ENCODE measurements around the gene OSGEP. TPM values are rescaled to one million over a fixed set of nuclear protein-coding genes. Genes with fewer than 3 reads are reported as not detected.

The OSGEP gene
- total RNA-seq, 1 donor from 2014 or later: 24.6 TPM

- DNase-seq (ENCODE audit: low read depth): no peak
- no peak overlapping the region for H3K4me3 ChIP-seq (ENCODE audit: low read depth, low read length)
- TF ChIP-seq CTCF (conservative IDR thresholded peaks at IDR 0.05; ENCODE audit: low read depth, low read length): no peak
These were observed 32.2 kb upstream of the OSGEP start for GRCh38 chr14:20486684-20487395.

- H3K4me3 ChIP-seq (ENCODE audit: low read depth, low read length): no peak overlapping the region
- DNase-seq (ENCODE audit: low read depth): no peak
- no peak for TF ChIP-seq CTCF (conservative IDR thresholded peaks at IDR 0.05; ENCODE audit: low read depth, low read length)
These were observed 31.3 kb upstream of the OSGEP start for GRCh38 chr14:20485900-20486299.

- no peak for DNase-seq (ENCODE audit: low read depth)
- H3K4me3 ChIP-seq (ENCODE audit: low read depth, low read length): no peak overlapping the region
- no peak for TF ChIP-seq CTCF (conservative IDR thresholded peaks at IDR 0.05; ENCODE audit: low read depth, low read length)
These were observed 27.8 kb upstream of the OSGEP start for GRCh38 chr14:20482382-20482781.

- no peak for TF ChIP-seq CTCF (conservative IDR thresholded peaks at IDR 0.05; ENCODE audit: low read depth, low read length)
- no peak for DNase-seq (ENCODE audit: low read depth)
- H3K4me3 ChIP-seq (ENCODE audit: low read depth, low read length): no peak overlapping the region
These were observed 24.3 kb upstream of the OSGEP start for GRCh38 chr14:20478894-20479293.

GRCh38 chr14:20477211-20477876, 22.7 kb upstream of the OSGEP start:
- no peak for DNase-seq (ENCODE audit: low read depth)
- no peak overlapping the region for H3K4me3 ChIP-seq (ENCODE audit: low read depth, low read length)
- no peak for TF ChIP-seq CTCF (conservative IDR thresholded peaks at IDR 0.05; ENCODE audit: low read depth, low read length)

- DNase-seq (ENCODE audit: low read depth): no peak
- no peak overlapping the region for H3K4me3 ChIP-seq (ENCODE audit: low read depth, low read length)
- no peak for TF ChIP-seq CTCF (conservative IDR thresholded peaks at IDR 0.05; ENCODE audit: low read depth, low read length)
These were observed 22.2 kb upstream of the OSGEP start for GRCh38 chr14:20476776-20477175.

Data from epithelial cell of proximal tubule (primary cell).